PC-3 (cell line): Measurements from ENCODE around the gene LSM11.
"Not testable (repeated sequence)": the region's sequence is repeated elsewhere in the genome, so short reads cannot be mapped to it uniquely, and the experiment has no call there.

ENCODE experiments used
- CTCF ChIP-seq: fragments of 300-600 bp; sonication (generic); conservative IDR thresholded peaks from 2 replicates; pipeline ENCODE4 v1.5.1; 2017; ENCODE audit warnings: antibody characterized with exemption, low read depth, mild to moderate bottlenecking, low read length
- EZH2 ChIP-seq: fragments of 300-600 bp; sonication (generic); IDR thresholded peaks from one replicate; pipeline ENCODE4 v1.6.1; 2017; ENCODE audit warnings: antibody characterized with exemption, mild to moderate bottlenecking, low read length; ENCODE audit not compliant: unreplicated experiment
- EZH2phosphoT487 ChIP-seq: fragments of 300-600 bp; sonication (generic); IDR thresholded peaks from 2 replicates; pipeline ENCODE4 v1.6.1; 2018; ENCODE audit warnings: mild to moderate bottlenecking, antibody characterized with exemption, low read length, borderline replicate concordance

- not testable (repeated sequence) for TF ChIP-seq CTCF, EZH2, EZH2phosphoT487
Measured at GRCh38 chr5:157693816-157694215, 49.7 kb upstream of the LSM11 start.
